Ramos (cell line): ENCODE results near the gene RAPGEF5.

Source experiments
- in situ Hi-C: fragments of 300-500 bp; cut with MboI; formaldehyde crosslinking; loops from one replicate; pipeline ENCODE4 v1.14.3; 2022; ENCODE audit warnings: low sequenced_read_pairs; ENCODE audit not compliant: unreplicated experiment

Gene RAPGEF5

DNA sequence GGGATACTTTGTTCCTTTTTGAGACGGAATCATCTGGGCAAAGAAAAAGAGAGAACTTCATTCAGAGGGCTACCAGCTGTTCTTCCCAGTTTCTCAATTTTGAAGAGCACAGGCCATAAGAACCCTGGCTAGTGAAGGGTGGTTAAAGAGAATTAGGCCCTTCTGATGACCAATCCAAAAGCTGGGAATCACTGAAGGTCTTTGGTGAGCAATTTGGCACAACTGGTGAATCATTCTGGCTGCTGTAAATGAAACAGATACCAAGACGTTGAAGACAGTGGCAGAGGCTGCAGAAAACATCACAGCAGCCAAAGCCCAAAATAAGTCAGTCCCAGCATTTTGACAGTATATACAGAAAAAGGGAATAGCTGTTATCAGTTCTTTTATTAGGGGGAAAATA, 5.1 kb downstream of the RAPGEF5 start:
- in situ Hi-C loops, result loop anchor here (5.0 kb wide), 1 partner anchor 75 kb away; no protein-coding TSS in a partner anchor

DNA sequence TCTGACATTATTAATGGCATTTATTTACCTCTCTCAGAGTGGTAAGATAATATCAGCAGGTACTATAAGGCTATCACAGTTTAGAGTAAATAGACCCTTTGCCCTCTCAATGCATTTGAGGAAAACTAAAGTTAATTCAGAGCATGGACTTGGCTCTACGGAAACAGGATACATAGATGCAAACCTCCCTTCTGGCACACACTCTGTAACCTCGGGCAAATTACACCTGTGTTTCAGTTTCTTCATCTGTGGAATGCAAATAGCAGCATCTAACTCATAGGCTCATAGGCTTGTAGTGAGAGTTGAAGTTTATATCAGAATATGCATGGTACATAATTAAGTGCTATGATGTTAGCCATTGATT, 5.6 kb downstream of the RAPGEF5 start:
- in situ Hi-C loops, result loop anchor here (5.0 kb wide), 1 partner anchor 76 kb away; no protein-coding TSS in a partner anchor

DNA sequence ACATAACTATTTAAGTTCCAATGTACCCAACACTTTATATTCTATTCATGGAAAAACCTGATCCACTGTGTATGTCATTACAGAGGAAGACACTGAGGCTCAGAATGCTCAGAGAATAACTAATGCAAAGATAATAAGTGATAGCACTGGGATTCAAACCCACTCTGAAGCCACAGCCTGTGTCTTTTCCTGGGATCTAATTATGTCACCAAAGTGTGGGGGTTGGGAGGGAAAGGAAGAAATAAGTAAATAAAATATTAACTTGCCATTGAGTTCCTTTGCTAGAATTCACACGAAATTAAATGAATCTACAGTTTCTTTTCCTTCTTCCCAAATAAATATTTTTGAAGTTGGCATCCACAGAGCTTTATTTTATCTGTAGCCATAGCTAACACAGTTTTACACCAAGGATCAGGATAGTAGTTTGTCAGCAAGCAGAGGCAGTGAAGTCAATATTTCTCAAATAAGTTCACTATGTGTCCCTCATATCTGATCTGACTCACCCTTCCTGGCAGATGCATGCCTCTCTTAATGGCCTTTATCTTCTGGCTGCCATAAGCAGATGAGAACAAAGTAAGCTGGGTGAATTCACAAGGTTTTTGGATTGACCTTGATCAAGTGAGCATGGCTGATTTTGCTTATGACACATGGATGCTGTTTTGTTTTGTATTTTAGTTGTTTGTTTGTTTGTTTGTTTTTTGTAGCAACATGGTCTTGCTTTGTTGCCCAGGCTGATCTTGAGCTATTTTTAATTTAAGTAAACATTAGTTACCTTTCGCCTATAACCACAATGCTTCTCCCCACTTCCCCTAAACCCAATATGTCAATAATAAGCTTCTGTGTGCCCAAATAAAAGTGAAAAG, 6.3 kb downstream of the RAPGEF5 start:
- in situ Hi-C loops, result loop anchor here (5.0 kb wide), 1 partner anchor 77 kb away; no protein-coding TSS in a partner anchor

DNA sequence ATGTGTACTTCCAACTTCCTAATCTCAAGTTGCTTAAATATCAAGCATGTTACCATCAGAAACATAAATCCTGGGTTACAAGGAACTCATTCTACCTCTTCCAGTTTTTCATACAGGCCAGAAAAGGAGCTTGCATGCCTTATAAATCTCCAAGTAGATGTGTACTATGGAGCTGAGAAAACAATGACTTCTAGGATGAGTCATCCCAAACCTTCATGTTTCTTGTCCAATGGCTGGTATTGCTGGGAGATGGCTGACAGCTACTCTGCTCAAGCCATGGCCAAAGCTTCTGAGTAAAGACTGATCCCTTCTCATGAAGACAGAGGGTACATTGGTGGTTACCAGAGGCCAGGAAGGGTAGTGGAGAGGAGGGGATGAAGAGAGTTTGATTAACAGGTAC, 8.6 kb downstream of the RAPGEF5 start:
- in situ Hi-C loops, result no loop called here

DNA sequence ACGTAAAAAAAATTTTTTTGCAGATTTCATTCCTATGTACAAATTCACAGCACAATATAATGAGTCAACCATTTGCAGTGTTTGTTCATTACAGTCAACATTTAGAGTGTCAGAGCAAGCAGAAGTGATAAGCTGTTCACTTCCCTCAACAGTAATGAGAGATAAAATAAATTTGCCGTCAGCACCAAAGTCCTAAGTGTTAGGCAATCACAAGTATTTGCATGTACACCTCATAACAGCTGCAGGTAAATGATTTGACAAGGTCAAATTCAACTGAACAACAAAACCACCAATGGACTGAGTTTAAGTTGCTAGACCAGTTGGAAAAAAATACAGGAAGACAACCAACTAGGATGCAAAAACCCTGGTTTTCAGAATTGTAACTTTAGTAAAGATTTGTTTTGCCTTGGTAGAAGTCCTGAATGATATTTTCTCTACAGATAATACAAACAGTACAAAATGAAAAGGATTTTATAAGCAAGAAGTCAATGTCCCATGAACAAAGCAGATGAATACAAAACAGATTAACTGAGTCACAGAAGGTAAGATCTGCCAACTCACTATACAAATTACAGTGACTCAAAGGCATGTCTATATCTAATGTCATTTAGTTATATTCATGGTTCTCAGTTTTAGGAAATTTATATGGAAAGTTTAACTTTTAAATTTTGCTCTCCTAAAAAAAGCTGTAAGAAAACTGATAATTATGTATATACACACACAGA, 10.4 kb downstream of the RAPGEF5 start:
- in situ Hi-C loops, result no loop called here

DNA sequence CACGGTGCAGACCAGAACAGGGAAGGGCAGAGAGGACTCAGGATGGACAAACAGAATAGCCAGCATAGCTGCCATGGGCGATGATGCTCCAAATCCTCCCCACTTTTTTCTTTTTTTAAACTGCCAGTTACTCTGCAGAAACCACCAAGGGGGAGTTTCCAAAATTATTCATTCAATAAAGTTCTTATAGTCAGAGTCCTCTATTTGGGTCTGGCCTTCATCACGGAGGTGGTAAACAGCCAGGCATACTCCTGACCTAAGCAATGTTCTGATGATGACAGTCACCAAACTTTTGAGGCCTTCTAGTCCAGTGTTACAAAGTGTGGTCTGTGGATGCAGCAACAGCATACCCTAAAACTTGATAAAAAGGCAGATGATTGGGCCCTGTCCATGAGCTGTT, 12.3 kb downstream of the RAPGEF5 start:
- in situ Hi-C loops, result no loop called here

DNA sequence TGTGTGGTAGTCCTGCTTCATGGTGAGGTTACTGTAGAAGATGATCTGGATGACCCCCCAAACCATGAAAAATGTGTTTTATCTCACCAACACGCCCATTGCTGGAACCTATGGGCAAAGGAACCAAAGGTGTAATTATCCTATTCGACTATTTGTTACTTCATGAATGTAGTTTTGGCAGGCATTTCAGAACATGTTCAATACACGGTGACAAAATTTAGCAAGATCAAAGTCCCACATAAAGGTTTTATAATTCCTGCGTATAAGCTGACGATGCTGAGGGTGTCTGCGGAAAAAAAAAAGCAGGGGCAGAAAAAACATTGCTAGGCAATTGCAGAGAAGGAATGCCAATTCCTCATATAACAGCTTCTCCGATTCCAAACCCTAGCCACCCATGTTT, 13.3 kb downstream of the RAPGEF5 start:
- in situ Hi-C loops, result no loop called here

DNA sequence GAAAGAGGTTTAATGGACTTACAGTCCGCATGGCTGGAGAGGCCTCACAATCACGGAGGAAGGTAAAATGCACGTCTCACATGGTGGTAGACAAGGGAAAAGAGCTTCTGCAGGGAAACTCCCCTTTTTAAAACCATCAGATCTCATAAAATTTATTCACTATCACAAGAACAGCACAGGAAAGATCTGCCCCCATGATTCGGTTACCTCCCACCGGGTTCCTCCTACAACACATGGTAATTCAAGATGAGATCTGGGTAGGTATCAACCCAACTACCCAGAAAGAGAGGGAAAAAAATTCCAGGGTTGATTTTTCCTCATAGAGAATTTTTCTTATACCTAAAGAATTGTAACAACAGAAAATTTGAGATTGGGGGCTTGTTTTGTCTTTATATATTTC, 13.9 kb downstream of the RAPGEF5 start:
- in situ Hi-C loops, result no loop called here

DNA sequence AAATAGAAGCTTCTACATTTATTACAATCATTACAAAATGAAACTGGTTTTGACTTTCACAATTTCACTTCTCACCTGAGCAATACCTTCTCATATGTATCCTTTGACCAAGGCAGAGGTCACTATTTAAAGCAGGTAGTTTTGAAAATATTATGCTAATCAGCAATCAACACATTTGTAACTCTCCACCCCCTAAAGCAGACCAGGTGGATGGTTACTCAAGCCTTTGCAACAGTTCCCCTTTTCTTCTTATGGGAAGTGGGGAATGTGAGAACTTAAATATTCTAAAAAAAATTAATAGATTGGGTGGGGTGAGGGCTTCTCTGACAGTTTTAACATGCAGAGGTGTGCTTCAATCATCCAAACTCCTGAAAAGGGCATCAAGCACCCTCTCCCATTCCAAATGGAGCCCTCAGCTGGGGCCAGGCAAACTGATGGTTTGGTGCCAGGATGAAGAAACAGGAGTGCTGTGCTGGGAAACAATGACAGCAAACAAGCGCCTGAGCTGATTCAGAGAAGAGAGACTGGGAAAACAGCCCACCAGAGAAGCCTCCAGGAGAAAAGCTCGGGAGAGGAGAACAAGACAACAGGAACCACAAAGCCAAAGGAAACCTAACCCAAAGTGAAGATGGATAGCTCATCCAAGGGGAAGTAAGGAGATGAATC, 17.1 kb downstream of the RAPGEF5 start:
- in situ Hi-C loops, result no loop called here

DNA sequence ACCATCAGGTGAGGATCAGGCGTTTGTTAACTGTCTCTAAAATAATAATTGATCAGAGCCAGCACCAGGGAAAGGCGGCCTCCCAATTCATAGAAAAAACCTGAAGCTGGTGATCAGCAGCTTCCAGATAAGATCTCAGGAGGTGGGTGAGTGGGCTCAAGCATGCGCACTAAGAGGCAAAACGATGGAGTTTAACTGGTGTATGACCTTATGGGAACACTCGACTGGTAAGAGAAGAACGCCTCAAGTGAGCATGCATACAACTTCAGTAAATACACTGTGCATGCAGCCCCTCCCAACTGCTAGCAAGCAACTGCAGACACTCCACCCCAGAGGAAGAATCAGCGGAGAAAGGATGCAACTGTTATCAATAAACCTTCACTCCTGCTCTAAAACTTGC, 18.1 kb downstream of the RAPGEF5 start:
- in situ Hi-C loops, result no loop called here

DNA sequence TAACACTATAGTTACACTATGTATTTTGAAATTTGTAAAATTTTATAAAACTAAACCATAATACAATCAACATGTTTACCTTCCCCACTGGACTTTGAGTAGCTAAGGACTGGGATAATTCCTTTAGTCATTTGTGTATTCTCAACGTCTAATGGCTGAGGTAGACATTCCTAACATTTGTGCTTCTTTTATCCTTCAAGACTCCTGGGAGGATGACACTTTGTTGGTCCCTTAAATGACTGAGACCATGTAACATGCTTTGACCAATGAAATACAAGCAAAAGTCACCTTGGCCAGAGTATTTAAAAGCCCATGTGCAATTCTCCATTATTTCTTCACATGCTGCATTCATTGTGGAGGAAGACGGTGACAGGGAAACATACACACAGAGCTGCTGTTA, 18.5 kb downstream of the RAPGEF5 start:
- in situ Hi-C loops, result no loop called here

DNA sequence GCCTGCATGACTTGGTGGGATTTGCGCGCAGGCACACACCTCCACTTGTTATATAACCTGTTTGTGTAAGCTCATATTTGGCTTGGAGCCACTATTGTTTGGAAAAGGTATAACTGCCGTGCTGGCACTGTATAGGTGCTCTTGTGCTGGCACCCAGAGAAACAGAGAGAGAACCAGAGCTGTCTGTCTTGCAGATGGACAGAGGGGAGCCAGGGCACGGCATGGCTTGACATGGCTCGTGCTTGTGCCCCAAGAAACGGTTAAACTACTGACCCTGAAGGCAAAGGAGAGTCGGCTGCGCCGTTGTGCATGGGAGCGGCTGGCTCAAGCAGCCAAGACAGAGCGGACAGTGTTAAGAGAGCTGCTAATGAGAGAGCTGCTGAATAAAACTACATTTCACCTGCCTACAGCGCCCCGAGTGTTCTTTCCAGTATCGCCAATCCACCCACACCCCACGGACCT, 23.2 kb downstream of the RAPGEF5 start:
- in situ Hi-C loops, result no loop called here

DNA sequence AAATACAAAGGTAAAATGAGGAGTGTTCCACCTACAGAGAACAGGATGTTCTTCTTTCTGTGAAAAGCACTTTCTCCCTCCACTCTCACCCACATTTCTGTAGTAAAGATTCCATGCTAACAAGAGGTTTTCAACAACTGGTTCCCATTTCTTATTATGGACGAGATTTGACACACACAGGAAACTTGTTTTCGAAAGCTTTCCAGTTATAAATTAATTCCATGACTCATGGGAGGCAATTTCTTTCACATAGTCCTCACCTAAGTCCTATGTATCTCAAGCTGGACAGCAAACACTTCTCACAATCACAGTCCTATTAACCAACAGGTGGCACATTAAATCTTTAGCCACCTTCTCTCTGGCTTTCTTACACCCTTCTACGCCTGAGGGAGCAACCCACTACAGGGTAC, 24.5 kb downstream of the RAPGEF5 start:
- in situ Hi-C loops, result no loop called here

DNA sequence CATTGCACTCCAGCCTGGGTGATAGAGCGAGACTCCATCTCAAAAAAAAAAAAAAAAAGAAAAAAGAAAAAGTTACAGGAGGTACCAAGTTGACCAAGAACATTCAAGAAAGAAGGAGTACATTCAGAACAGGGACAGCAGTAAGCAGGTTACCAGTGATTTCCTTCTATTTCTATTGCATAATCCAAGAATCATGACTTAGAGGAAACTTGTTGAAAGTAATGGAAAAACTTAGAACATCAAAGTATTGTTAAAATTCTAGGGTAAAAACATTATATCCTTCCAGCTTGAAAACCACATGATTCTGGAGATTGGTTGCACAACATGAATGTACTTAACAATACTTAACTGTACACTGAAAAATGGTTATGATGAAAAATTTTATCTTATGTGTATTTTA, 25.2 kb downstream of the RAPGEF5 start:
- in situ Hi-C loops, result no loop called here

DNA sequence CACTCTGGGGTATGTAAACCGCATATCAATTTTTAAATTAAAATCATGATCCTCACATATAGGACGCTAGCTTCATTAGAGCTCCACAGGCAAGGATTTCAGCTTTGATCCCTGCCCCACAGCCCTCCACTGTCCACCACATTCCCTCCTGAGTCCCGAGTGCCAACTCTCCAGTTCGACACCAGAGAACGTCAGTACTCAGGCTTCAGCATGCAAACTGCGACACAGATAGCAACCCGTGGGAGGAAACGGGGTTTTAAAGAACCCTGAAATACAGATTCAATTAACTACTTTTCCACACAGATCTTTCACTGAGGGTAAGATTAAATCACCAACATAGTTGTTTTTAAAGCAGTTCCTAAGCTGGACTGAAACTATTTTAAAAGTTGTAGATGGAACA, 26.1 kb downstream of the RAPGEF5 start:
- in situ Hi-C loops, result no loop called here

DNA sequence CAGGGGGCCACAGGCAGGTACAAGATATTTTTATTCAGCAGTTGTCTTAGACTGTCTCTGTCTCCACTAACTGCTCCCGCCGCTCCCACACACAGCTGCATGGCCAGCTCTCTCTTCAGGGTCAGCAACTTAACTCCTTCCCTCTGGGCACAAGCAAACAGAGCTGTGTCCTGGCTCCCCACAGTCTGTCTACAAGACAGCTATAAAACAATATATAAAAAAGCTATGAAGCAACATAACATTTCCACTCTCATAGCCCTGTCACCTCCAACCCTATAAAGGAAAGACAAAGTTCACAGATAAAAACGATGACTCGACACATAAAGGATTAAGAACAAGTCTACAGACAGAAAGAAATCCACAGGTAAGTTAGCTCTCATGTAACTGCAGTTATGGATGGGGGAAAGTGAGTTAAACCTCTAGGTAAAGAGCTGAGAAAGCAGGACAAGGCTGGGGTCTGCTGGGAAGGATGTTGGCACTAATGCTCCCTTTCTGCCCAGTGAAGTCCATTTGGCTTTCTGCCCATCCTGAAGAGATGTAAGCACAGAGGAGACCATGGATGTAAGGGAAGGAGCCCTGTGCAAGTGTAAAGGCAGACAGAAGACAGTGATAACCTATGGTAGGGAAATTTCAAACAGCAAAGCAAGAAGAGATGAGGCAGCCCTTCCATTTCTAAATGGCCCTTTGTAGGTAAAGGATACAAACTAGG, 27.0 kb downstream of the RAPGEF5 start:
- in situ Hi-C loops, result no loop called here

DNA sequence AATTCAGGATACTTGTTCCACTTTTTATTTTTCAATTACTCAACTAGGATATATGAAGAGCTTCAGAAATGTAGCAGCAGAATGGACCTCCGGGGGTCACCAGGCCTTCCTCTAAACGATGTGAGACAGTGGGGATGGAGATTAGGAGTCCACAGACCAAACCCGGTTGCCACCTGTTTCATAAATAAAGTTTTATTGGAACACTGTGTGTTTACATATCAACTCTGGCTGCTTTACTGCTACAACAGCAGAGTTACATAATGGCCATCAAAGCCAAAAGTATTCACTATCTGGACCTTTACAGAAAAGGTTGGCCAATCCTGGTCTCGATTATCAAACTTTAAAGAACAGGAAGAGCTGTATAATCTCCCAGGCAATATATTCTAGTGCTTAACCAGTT, 30.8 kb downstream of the RAPGEF5 start:
- in situ Hi-C loops, result no loop called here

DNA sequence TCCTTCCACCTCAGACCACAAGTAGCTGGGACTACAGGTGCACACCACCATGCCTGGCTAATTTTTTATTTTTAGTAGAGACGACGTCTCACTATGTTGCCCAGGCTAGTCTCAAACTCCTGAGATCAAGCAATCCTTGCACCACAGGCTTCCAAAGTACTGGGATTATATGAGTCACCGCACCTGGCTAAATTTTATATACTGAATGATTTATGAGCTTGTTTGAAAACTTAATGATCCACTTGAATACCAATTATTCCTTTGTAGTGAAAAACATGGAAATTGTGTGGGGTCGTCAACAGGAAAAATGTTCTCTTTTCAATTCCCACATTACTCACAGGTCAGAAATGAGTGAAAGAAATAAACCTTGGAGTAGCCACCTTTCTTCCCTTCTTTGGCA, 31.3 kb downstream of the RAPGEF5 start:
- in situ Hi-C loops, result no loop called here

DNA sequence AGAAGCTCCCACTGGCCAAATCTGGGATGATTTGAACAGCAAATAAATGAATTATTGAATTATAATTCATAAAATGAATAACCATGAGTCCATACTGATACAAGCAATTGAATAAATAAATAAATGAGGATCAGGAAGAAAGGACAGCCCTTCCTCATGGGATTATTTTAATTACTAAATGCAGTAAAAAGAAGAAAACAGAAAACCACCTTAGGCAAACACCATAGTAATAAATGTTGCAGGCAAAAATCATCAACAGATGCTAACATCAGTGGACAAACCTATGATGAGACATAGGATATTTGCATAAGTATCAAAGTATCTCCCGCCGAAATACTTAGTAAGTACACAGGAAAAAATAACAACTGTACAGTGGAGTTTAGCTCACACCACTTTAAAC, 33.2 kb downstream of the RAPGEF5 start:
- in situ Hi-C loops, result loop anchor here (25.0 kb wide), 1 partner anchor 361 kb away; no protein-coding TSS in a partner anchor

DNA sequence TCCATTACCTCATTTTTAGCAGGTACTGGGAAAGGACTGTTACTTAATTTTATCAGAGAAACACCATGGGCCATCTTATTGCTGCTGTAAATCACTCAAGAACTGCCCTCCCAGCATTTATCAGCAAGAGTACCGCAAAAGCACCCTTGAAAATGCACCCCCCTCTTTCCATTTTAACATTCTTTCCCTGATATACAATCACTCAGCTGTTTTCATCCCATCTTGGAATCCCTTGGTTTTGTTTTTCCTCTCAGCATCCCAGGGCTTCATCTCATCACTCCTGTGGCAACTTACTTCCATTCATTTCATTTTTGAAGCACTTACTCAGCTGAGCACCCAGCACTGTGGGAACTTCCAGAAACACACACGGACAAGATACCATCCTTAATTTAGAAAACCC, 36.5 kb downstream of the RAPGEF5 start:
- in situ Hi-C loops, result loop anchor here (25.0 kb wide), 1 partner anchor 358 kb away; no protein-coding TSS in a partner anchor
